HEK293 (cell line): ENCODE measurements around the gene PDGFB.
A peak's percentile ranks its signal among the peaks of the same experiment; 100 is the strongest.

Source experiments
- CTCF ChIA-PET: fragments of 350-600 bp; formaldehyde crosslinking; extraction: SDS; loops from one replicate; lab custom pipeline; 2021; ENCODE audit warnings: antibody characterized with exemption; lab: Yijun Ruan, JAX
- POLR2A ChIA-PET: fragments of 300-600 bp; formaldehyde crosslinking; extraction: SDS; loops from one replicate; lab custom pipeline; 2020; ENCODE audit warnings: antibody characterized with exemption, inconsistent platforms; lab: Yijun Ruan, JAX
- H3K27ac ChIP-seq: fragments of 200-500 bp; sonication (Bioruptor generic); 2 replicates; pipeline ENCODE4 v1.5.1; 2014; ENCODE audit warnings: low read depth, low read length, control low read depth, inconsistent platforms; ENCODE audit errors: extremely low read depth
- H3K36me3 ChIP-seq, 2 experiments: fragments of 200-500 bp in 1 of 2; sonication (Bioruptor generic) in 1 of 2; 1 replicate in 1 of 2; 2 replicates in 1 of 2; pipeline ENCODE4 v1.5.1; 2014 to 2017; ENCODE audit warnings: inconsistent platforms in 2 of 2, low read length in 2 of 2; ENCODE audit not compliant: control insufficient read depth in 2 of 2, insufficient read depth in 1 of 2
- H3K4me1 ChIP-seq: fragments of 200-500 bp; sonication (Bioruptor generic); 2 replicates; pipeline ENCODE4 v1.5.1; 2014; ENCODE audit warnings: mild to moderate bottlenecking, low read length, inconsistent platforms; ENCODE audit not compliant: control insufficient read depth, insufficient read depth
- H3K4me3 ChIP-seq: 2 replicates; pipeline ENCODE4 v1.5.1; 2011; ENCODE audit warnings: low read depth, mild to moderate bottlenecking, control low read depth, low read length, moderate library complexity
- H3K9me3 ChIP-seq: fragments of 200-500 bp; sonication (Bioruptor generic); 2 replicates; pipeline ENCODE4 v1.5.1; 2014; ENCODE audit warnings: low read depth, low read length, inconsistent platforms; ENCODE audit not compliant: control insufficient read depth, insufficient read depth
- FEZF1 ChIP-seq: fragments of 450-650 bp; formaldehyde crosslinking; IDR thresholded peaks from 2 replicates; pipeline ENCODE4 v1.5.1; 2016; ENCODE audit warnings: missing biosample characterization, missing genetic modification characterization
- GFI1B ChIP-seq: fragments of 450-650 bp; formaldehyde crosslinking; IDR thresholded peaks from 2 replicates; pipeline ENCODE4 v1.5.1; 2016; ENCODE audit warnings: missing biosample characterization, missing genetic modification characterization
- IKZF3 ChIP-seq: fragments of 450-650 bp; IDR thresholded peaks from 2 replicates; pipeline ENCODE4 v1.5.0; 2018; ENCODE audit warnings: missing biosample characterization, mild to moderate bottlenecking, missing genetic modification characterization, moderate library complexity
- SCRT1 ChIP-seq: fragments of 450-650 bp; formaldehyde crosslinking; IDR thresholded peaks from 2 replicates; pipeline ENCODE4 v1.5.1; 2016; ENCODE audit warnings: missing biosample characterization, missing genetic modification characterization, borderline replicate concordance
- SCRT2 ChIP-seq: fragments of 450-650 bp; formaldehyde crosslinking; IDR thresholded peaks from 2 replicates; pipeline ENCODE4 v1.5.1; 2016; ENCODE audit warnings: missing biosample characterization, missing genetic modification characterization
- SETDB1 ChIP-seq: IDR thresholded peaks from one replicate; pipeline ENCODE4 v1.6.1; 2017; ENCODE audit warnings: mild to moderate bottlenecking, low read length, moderate library complexity, mixed read lengths; ENCODE audit not compliant: insufficient read length
- SP2 ChIP-seq: fragments of 450-650 bp; formaldehyde crosslinking; IDR thresholded peaks from 2 replicates; pipeline ENCODE4 v1.5.1; 2016; ENCODE audit warnings: missing biosample characterization, missing genetic modification characterization
- TRIM28 ChIP-seq: IDR thresholded peaks from 2 replicates; pipeline ENCODE4 v1.6.1; 2011; ENCODE audit warnings: low read length, control low read depth, borderline replicate concordance
- YY1 ChIP-seq: fragments of 450-650 bp; formaldehyde crosslinking; IDR thresholded peaks from 2 replicates; pipeline ENCODE4 v1.5.1; 2018; ENCODE audit warnings: missing biosample characterization, missing genetic modification characterization
- ZFP69B ChIP-seq: fragments of 450-650 bp; formaldehyde crosslinking; IDR thresholded peaks from 2 replicates; pipeline ENCODE4 v1.5.1; 2016; ENCODE audit warnings: missing biosample characterization, missing genetic modification characterization
- ZNF114 ChIP-seq: fragments of 450-650 bp; formaldehyde crosslinking; IDR thresholded peaks from 2 replicates; pipeline ENCODE4 v1.5.0; 2017; ENCODE audit warnings: missing biosample characterization, missing genetic modification characterization
- ZNF146 ChIP-seq: fragments of 450-650 bp; formaldehyde crosslinking; IDR thresholded peaks from 2 replicates; pipeline ENCODE4 v1.5.1; 2016; ENCODE audit warnings: missing biosample characterization, missing genetic modification characterization
- ZNF155 ChIP-seq: fragments of 450-650 bp; formaldehyde crosslinking; IDR thresholded peaks from 2 replicates; pipeline ENCODE4 v1.5.1; 2016; ENCODE audit warnings: missing biosample characterization, missing genetic modification characterization
- ZNF214 ChIP-seq: fragments of 450-650 bp; formaldehyde crosslinking; IDR thresholded peaks from 2 replicates; pipeline ENCODE4 v1.5.1; 2017; ENCODE audit warnings: missing biosample characterization, mild to moderate bottlenecking, missing genetic modification characterization, borderline replicate concordance
- ZNF223 ChIP-seq: fragments of 450-650 bp; formaldehyde crosslinking; IDR thresholded peaks from 2 replicates; pipeline ENCODE4 v1.5.1; 2016; ENCODE audit warnings: missing biosample characterization, missing genetic modification characterization
- ZNF239 ChIP-seq: fragments of 450-650 bp; formaldehyde crosslinking; IDR thresholded peaks from 2 replicates; pipeline ENCODE4 v1.5.1; 2016; ENCODE audit warnings: missing biosample characterization, missing genetic modification characterization
- ZNF311 ChIP-seq: fragments of 450-650 bp; formaldehyde crosslinking; IDR thresholded peaks from 2 replicates; pipeline ENCODE4 v1.5.1; 2017; ENCODE audit warnings: missing biosample characterization, missing genetic modification characterization, borderline replicate concordance
- ZNF341 ChIP-seq: fragments of 450-650 bp; formaldehyde crosslinking; IDR thresholded peaks from 2 replicates; pipeline ENCODE4; 2016; ENCODE audit warnings: low read depth, missing biosample characterization, missing genetic modification characterization
- ZNF621 ChIP-seq: fragments of 450-650 bp; formaldehyde crosslinking; IDR thresholded peaks from 2 replicates; pipeline ENCODE4 v1.5.1; 2017; ENCODE audit warnings: missing biosample characterization, missing genetic modification characterization
- ZNF654 ChIP-seq: fragments of 450-650 bp; formaldehyde crosslinking; IDR thresholded peaks from 2 replicates; pipeline ENCODE4 v1.5.1; 2016; ENCODE audit warnings: low read depth, missing biosample characterization, missing genetic modification characterization
- ZNF664 ChIP-seq: fragments of 450-650 bp; formaldehyde crosslinking; IDR thresholded peaks from 2 replicates; pipeline ENCODE4 v1.5.1; 2016; ENCODE audit warnings: missing biosample characterization, missing genetic modification characterization
- ZNF768 ChIP-seq: fragments of 450-650 bp; formaldehyde crosslinking; IDR thresholded peaks from 2 replicates; pipeline ENCODE4 v1.5.1; 2018; ENCODE audit warnings: missing biosample characterization, mild to moderate bottlenecking, missing genetic modification characterization
- ZNF785 ChIP-seq: fragments of 450-650 bp; formaldehyde crosslinking; IDR thresholded peaks from 2 replicates; pipeline ENCODE4 v1.5.1; 2016; ENCODE audit warnings: missing biosample characterization, missing genetic modification characterization
- ZSCAN16 ChIP-seq: fragments of 450-650 bp; formaldehyde crosslinking; IDR thresholded peaks from 2 replicates; pipeline ENCODE4 v1.5.1; 2016; ENCODE audit warnings: missing biosample characterization, missing genetic modification characterization
- TF ChIP-seq, protein P1 (sequence below): fragments of 450-650 bp; formaldehyde crosslinking; IDR thresholded peaks from 2 replicates; pipeline ENCODE4 v1.5.1; 2016; ENCODE audit warnings: missing biosample characterization, missing genetic modification characterization
- TF ChIP-seq, protein P2 (sequence below): sonication (generic); formaldehyde crosslinking; IDR thresholded peaks from 2 replicates; pipeline ENCODE4 v1.8.1; 2022; ENCODE audit warnings: mild to moderate bottlenecking, moderate library complexity, missing genetic modification reagents
- TF ChIP-seq, protein P3 (sequence below): fragments of 450-650 bp; formaldehyde crosslinking; IDR thresholded peaks from 2 replicates; pipeline ENCODE4 v1.5.1; 2017; ENCODE audit warnings: missing biosample characterization, missing genetic modification characterization
- TF ChIP-seq, protein P4 (sequence below): fragments of 450-650 bp; formaldehyde crosslinking; IDR thresholded peaks from 2 replicates; pipeline ENCODE4 v1.5.1; 2016; ENCODE audit warnings: missing biosample characterization, missing genetic modification characterization, low read depth

Gene PDGFB

DNA sequence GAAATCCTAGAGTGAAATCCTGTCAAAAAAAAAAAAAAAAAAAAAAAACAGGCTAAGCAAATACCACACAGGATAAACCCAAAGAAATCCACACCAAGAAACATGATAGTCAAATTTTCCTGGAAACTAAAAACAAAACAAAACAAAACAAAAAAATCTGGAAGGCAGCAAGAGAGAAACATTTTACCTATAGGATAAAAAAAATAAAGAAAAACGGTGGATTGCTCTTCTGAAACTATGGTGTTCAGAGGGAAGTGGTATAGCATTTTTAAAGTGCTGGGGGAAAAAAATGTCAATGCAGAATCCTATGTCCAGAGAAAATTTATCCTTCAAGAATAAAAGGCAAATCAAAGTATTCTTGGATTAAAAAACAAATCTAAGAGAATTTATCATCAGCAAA is 50.7 kb downstream of the PDGFB start:
- TF ChIP-seq ZNF114 (tag by site-specific recombination) (no peak), SETDB1 (peak; percentile 75), ZNF311 (no peak), ZFP69B (no peak)
- TF ChIP-seq, protein P1, sequence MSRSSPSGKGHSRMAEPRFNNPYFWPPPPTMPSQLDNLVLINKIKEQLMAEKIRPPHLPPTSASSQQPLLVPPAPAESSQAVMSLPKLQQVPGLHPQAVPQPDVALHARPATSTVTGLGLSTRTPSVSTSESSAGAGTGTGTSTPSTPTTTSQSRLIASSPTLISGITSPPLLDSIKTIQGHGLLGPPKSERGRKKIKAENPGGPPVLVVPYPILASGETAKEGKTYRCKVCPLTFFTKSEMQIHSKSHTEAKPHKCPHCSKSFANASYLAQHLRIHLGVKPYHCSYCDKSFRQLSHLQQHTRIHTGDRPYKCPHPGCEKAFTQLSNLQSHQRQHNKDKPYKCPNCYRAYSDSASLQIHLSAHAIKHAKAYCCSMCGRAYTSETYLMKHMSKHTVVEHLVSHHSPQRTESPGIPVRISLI: 0 out of 2 replicates have a peak, but pooled peaks have one; percentile 51
- Histone ChIP-seq H3K4me3 (no peak overlapping the region), H3K27ac (no peak overlapping the region), H3K4me1 (no peaks in the 10 kb centered on the region), H3K36me3 (no peaks in the 10 kb centered on the region), H3K9me3 (no peaks in the 10 kb centered on the region)
- ChIA-PET CTCF (interaction anchor here (1.4 kb wide), 1 partner anchor 21 kb away, joined by 6 read pairs; no protein-coding TSS in a partner anchor), POLR2A (interaction anchor here (0.6 kb wide), 1 partner anchor 43 kb away, joined by 3 read pairs; no protein-coding TSS in a partner anchor)

DNA sequence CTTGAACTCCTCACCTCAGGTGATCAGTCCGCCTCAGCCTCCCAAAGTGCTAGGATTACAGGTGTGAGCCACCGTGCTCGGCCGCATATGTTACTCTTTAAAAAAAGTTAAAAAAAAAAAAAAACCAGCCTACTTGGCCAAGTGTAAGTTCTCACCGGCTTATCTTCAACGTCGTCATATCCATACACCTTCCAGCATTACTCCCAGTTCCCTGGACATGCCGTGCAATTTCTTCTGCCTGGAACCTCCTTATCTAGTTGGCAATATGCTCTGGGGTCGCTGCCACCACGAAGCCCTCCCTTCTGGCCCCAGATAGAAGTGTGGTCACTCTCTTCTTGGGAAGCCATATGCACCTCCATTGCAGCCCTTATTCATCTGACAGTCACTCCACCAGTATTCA is 56.0 kb downstream of the PDGFB start:
- no peak overlapping the region for H3K4me3 ChIP-seq
- H3K4me1 ChIP-seq: no peaks in the 10 kb centered on the region
- no peaks in the 10 kb centered on the region for H3K9me3 ChIP-seq
- H3K27ac ChIP-seq: no peak overlapping the region
- no peak for TF ChIP-seq TRIM28
- TF ChIP-seq ZNF311: no peak
- no peak for TF ChIP-seq FEZF1 (tag by site-specific recombination)
- TF ChIP-seq ZNF223: no peak
- TF ChIP-seq ZNF146 (tag by site-specific recombination): no peak
- no peak for TF ChIP-seq SP2 (tag by site-specific recombination)
- TF ChIP-seq ZNF785 (tag by site-specific recombination): no peak
- TF ChIP-seq YY1 (tag by site-specific recombination): no peak
- no peak for TF ChIP-seq ZNF768 (tag by site-specific recombination)
- TF ChIP-seq GFI1B (tag by site-specific recombination): no peak
- no peak for TF ChIP-seq IKZF3 (tag by site-specific recombination)
- TF ChIP-seq, protein P2, sequence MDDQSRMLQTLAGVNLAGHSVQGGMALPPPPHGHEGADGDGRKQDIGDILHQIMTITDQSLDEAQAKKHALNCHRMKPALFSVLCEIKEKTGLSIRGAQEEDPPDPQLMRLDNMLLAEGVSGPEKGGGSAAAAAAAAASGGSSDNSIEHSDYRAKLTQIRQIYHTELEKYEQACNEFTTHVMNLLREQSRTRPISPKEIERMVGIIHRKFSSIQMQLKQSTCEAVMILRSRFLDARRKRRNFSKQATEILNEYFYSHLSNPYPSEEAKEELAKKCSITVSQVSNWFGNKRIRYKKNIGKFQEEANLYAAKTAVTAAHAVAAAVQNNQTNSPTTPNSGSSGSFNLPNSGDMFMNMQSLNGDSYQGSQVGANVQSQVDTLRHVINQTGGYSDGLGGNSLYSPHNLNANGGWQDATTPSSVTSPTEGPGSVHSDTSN: no peak
- no peak for TF ChIP-seq ZNF621 (tag by site-specific recombination)
- no peak for TF ChIP-seq ZNF239 (tag by site-specific recombination)
- POLR2A ChIA-PET: no interaction called here
- CTCF ChIA-PET: interaction anchor here (2.2 kb wide), 1 partner anchor 16 kb away, joined by 6 read pairs; no protein-coding TSS in a partner anchor
- H3K36me3 ChIP-seq: no peaks in the 10 kb centered on the region

DNA sequence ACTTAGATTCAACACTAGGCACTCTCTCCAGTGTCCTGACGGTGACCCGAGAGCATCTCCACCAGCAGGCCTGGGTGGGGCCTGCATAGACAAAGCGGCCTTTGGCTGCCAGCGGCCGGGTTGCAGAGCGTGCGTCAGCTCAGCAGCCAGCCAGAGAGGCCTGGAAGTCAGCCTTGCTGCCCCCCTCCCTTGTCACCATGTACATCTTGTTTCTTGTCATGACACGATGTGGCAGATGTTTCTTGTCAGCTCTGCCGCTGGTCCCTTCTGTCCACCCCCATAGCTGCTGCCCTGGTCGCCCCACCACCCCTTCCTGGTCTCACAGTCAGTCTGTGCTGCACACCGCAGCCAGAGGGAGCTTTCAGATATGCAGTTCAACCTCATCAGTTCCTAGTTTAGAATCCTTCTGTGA is 59.2 kb downstream of the PDGFB start:
- H3K4me3 ChIP-seq: no peak overlapping the region

More for the DNA sequence above, 59.2 kb downstream of the PDGFB start:
- Histone ChIP-seq H3K27ac (no peak overlapping the region), H3K4me1 (no peaks in the 10 kb centered on the region), H3K36me3 (no peaks in the 10 kb centered on the region), H3K9me3 (no peaks in the 10 kb centered on the region)
- no peak for TF ChIP-seq ZNF341 (tag by site-specific recombination)
- TF ChIP-seq ZNF664 (tag by site-specific recombination): no peak
- TF ChIP-seq ZNF654: no peak
- TF ChIP-seq GFI1B (tag by site-specific recombination): no peak
- TF ChIP-seq, protein P3, sequence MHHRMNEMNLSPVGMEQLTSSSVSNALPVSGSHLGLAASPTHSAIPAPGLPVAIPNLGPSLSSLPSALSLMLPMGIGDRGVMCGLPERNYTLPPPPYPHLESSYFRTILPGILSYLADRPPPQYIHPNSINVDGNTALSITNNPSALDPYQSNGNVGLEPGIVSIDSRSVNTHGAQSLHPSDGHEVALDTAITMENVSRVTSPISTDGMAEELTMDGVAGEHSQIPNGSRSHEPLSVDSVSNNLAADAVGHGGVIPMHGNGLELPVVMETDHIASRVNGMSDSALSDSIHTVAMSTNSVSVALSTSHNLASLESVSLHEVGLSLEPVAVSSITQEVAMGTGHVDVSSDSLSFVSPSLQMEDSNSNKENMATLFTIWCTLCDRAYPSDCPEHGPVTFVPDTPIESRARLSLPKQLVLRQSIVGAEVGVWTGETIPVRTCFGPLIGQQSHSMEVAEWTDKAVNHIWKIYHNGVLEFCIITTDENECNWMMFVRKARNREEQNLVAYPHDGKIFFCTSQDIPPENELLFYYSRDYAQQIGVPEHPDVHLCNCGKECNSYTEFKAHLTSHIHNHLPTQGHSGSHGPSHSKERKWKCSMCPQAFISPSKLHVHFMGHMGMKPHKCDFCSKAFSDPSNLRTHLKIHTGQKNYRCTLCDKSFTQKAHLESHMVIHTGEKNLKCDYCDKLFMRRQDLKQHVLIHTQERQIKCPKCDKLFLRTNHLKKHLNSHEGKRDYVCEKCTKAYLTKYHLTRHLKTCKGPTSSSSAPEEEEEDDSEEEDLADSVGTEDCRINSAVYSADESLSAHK (tag by site-specific recombination): no peak
- TF ChIP-seq ZNF155 (tag by site-specific recombination): no peak
- TF ChIP-seq ZNF214 (tag by site-specific recombination): no peak
- no peak for TF ChIP-seq SCRT2
- no peak for TF ChIP-seq ZNF114 (tag by site-specific recombination)
- no peak for TF ChIP-seq SCRT1 (tag by site-specific recombination)
- no peak for TF ChIP-seq ZSCAN16 (tag by site-specific recombination)
- TF ChIP-seq, protein P4, sequence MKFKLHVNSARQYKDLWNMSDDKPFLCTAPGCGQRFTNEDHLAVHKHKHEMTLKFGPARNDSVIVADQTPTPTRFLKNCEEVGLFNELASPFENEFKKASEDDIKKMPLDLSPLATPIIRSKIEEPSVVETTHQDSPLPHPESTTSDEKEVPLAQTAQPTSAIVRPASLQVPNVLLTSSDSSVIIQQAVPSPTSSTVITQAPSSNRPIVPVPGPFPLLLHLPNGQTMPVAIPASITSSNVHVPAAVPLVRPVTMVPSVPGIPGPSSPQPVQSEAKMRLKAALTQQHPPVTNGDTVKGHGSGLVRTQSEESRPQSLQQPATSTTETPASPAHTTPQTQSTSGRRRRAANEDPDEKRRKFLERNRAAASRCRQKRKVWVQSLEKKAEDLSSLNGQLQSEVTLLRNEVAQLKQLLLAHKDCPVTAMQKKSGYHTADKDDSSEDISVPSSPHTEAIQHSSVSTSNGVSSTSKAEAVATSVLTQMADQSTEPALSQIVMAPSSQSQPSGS (tag by site-specific recombination): no peak
- ChIA-PET CTCF (interaction anchor here (1.0 kb wide), 1 partner anchor 12 kb away, joined by 3 read pairs; no protein-coding TSS in a partner anchor), POLR2A (no interaction called here)
